B cell (primary cell): ENCODE measurements around the gene LCN10.

ENCODE experiments used
- EZH2 ChIP-seq: IDR thresholded peaks from 2 replicates; pipeline ENCODE4 v1.6.1; 2012; ENCODE audit warnings: borderline replicate concordance, low read depth, mild to moderate bottlenecking, moderate library complexity, low read length; ENCODE audit not compliant: insufficient read depth, poor library complexity, severe bottlenecking
- TF ChIP-seq, protein P1 (sequence below): fragments of 200-600 bp; IDR thresholded peaks from one replicate; pipeline ENCODE4 v1.8.0; 2022; ENCODE audit warnings: antibody characterized with exemption, mild to moderate bottlenecking

DNA sequence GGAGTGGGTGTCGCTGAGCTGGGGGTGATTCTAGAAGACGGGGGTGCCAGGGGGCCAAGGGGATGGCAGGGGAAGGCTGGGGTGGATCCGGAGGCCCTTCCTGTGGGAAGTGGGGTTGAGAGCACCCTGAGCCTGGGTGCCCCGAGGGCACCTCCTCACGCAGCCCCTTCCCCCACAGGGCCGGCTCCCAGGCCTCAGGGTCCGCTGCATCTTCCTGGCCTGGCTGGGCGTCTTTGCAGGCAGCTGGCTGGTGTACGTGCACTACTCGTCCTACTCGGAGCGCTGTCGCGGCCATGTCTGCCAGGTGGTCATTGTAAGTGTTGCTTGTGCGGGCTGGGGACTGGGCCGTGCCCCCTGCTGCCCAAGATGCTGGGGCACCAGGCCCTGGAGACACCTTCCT is 25.3 kb downstream of the LCN10 start:
- TF ChIP-seq, protein P1, sequence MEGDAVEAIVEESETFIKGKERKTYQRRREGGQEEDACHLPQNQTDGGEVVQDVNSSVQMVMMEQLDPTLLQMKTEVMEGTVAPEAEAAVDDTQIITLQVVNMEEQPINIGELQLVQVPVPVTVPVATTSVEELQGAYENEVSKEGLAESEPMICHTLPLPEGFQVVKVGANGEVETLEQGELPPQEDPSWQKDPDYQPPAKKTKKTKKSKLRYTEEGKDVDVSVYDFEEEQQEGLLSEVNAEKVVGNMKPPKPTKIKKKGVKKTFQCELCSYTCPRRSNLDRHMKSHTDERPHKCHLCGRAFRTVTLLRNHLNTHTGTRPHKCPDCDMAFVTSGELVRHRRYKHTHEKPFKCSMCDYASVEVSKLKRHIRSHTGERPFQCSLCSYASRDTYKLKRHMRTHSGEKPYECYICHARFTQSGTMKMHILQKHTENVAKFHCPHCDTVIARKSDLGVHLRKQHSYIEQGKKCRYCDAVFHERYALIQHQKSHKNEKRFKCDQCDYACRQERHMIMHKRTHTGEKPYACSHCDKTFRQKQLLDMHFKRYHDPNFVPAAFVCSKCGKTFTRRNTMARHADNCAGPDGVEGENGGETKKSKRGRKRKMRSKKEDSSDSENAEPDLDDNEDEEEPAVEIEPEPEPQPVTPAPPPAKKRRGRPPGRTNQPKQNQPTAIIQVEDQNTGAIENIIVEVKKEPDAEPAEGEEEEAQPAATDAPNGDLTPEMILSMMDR, result no peak
- TF ChIP-seq EZH2, result no peak
